Measurements from ENCODE around the gene ARHGAP6. TPM values are rescaled to one million over a fixed set of nuclear protein-coding genes. Genes with fewer than 3 reads are reported as not detected.

The ARHGAP6 gene
- polyA plus RNA-seq, 1 experiment: 1.3 TPM

DNA sequence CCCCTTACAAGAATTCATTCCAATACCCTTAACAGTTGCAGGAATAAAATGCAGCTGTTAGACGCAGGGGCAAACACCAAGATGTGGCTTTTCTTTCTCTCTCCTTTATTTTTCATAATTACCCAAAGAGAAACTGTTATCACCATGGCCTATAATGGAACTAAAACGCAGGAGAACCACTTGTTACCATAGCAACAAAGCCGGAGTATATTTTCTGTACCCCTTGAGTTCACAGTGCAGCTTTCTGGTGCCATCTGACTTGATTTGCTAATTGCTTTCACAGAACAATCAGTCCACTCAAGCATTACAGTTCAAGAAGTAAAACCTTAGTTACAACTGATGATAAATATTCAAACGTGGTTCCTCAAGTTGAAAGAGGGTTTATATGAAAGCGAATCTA is 214.6 kb downstream of the ARHGAP6 start:
- Histone ChIP-seq H3K4me3 (ENCODE audit: low read depth, low read length) (no peak overlapping the region), H3K27me3 (ENCODE audit: control insufficient read depth, insufficient read depth, low read length) (no peaks in the 10 kb centered on the region), H3K36me3 (ENCODE audit: control insufficient read depth, insufficient read depth, low read length) (no peaks in the 10 kb centered on the region)
- ChIA-PET CTCF (no interaction called here), POLR2A (no interaction called here)
- TF ChIP-seq CTCF (IDR thresholded peaks at IDR 0.05; ENCODE audit: insufficient read depth, low read depth, low read length): no peak
- no peak for DNase-seq (ENCODE audit: low read depth)

DNA sequence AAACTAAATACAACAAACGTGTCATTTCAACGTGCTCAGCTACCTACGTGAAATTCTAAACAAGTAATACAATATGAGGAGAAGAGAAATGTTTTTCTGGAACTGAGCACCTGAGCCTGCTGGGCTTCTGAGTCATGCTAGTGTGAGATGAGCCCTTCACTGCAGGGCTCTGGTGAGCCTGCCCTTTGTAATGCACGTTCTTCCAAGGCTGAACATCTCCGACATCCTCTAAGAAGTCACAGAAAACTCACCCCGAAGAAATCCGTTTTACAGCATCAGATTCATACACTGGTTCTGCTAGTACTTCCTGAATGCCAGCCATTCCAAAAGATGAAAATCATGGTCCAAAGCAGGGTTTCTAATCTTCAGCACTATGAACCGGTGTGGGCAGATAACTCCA is 215.4 kb downstream of the ARHGAP6 start:
- Histone ChIP-seq H3K36me3 (ENCODE audit: control insufficient read depth, insufficient read depth, low read length) (no peaks in the 10 kb centered on the region), H3K4me3 (ENCODE audit: low read depth, low read length) (no peak overlapping the region), H3K27me3 (ENCODE audit: control insufficient read depth, insufficient read depth, low read length) (no peaks in the 10 kb centered on the region)
- TF ChIP-seq CTCF (IDR thresholded peaks at IDR 0.05; ENCODE audit: insufficient read depth, low read depth, low read length): no peak
- DNase-seq (ENCODE audit: low read depth): no peak
- POLR2A ChIA-PET: interaction anchor here (0.6 kb wide), 1 partner anchor 20 kb away, joined by 3 read pairs; no protein-coding TSS in a partner anchor
- CTCF ChIA-PET: no interaction called here

DNA sequence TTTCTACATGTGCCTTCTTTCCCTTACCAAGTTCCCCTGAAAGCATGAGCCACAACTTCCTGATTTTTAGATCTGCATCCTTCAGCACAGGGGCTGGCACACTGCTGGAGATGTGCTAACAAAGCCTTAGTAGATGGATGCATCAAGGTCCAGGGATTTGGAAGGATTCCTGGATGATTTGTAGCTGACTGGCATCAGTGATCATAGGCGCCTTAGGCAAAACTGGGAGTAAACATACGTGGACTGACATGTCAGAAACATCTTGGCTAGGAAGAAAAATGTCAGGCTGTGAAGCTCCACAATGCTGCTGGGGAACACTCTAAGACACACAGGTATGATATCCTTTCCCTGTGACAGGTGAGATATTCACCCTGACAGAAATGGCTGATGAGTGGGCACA is 216.1 kb downstream of the ARHGAP6 start:
- H3K4me3 ChIP-seq (ENCODE audit: low read depth, low read length): no peak overlapping the region
- H3K27me3 ChIP-seq (ENCODE audit: control insufficient read depth, insufficient read depth, low read length): no peaks in the 10 kb centered on the region
- ChIA-PET CTCF (no interaction called here), POLR2A (no interaction called here)
- DNase-seq (ENCODE audit: low read depth): no peak
- H3K36me3 ChIP-seq (ENCODE audit: control insufficient read depth, insufficient read depth, low read length): no peaks in the 10 kb centered on the region
- no peak for TF ChIP-seq CTCF (IDR thresholded peaks at IDR 0.05; ENCODE audit: insufficient read depth, low read depth, low read length)

GRCh38 chrX:11447418-11447817 is 218.3 kb downstream of the ARHGAP6 start:
- CTCF ChIA-PET: no interaction called here
- TF ChIP-seq CTCF (IDR thresholded peaks at IDR 0.05; ENCODE audit: insufficient read depth, low read depth, low read length): no peak
- POLR2A ChIA-PET: no interaction called here
- no peak overlapping the region for H3K4me3 ChIP-seq (ENCODE audit: low read depth, low read length)
- no peaks in the 10 kb centered on the region for H3K36me3 ChIP-seq (ENCODE audit: control insufficient read depth, insufficient read depth, low read length)
- no peak for DNase-seq (ENCODE audit: low read depth)
- no peaks in the 10 kb centered on the region for H3K27me3 ChIP-seq (ENCODE audit: control insufficient read depth, insufficient read depth, low read length)

DNA sequence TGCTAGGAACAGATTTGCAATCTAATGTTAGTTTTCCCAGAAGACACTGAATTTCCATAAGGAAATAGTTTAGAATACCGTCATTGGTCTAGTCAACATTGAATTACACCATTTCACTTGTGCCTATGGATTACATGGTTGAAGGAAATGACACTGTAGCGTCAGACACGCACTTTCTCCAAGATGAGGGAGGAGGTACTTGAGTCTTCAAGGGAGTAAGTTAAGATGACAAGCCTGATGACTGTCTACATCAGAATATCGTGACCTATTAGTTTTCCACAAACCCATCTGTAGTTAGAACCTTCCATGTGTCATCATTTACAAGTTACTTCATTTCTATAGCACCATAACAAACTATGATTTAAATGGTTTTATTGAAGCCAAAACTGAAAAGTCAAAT is 218.8 kb downstream of the ARHGAP6 start:
- TF ChIP-seq CTCF (IDR thresholded peaks at IDR 0.05; ENCODE audit: insufficient read depth, low read depth, low read length): no peak
- Histone ChIP-seq H3K36me3 (ENCODE audit: control insufficient read depth, insufficient read depth, low read length) (no peaks in the 10 kb centered on the region), H3K27me3 (ENCODE audit: control insufficient read depth, insufficient read depth, low read length) (no peaks in the 10 kb centered on the region), H3K4me3 (ENCODE audit: low read depth, low read length) (no peak overlapping the region)
- CTCF ChIA-PET: no interaction called here
- DNase-seq (ENCODE audit: low read depth): no peak
- POLR2A ChIA-PET: interaction anchor here (0.7 kb wide), 1 partner anchor 61 kb away, joined by 5 read pairs; no protein-coding TSS in a partner anchor

Measured in BJ (cell line).